Calu3 (cell line): ENCODE results near the gene BTBD18. TPM values are rescaled to one million over a fixed set of nuclear protein-coding genes. Genes with fewer than 3 reads are reported as not detected.

Source experiments
- BruUV-seq: library from RNA; stranded (reverse); fragments of 400-500 nt; replicated peaks from 2 replicates; lab custom pipeline; 2021; lab: Mats Ljungman, UMichigan
- CTCF ChIA-PET: fragments of 300-600 bp; sonication (Branson Sonifier 250); formaldehyde crosslinking; loops from one replicate; lab custom pipeline; 2022; ENCODE audit warnings: antibody characterized with exemption; lab: Charles Lee
- DNase-seq: peaks from one replicate; pipeline ENCODE4 v3.0.0; 2022
- H3K27ac Mint-ChIP-seq: one replicate; pipeline ENCODE4 v1.8.0; 2022; ENCODE audit warnings: mixed read lengths; ENCODE audit not compliant: unreplicated experiment
- H3K27me3 Mint-ChIP-seq: one replicate; pipeline ENCODE4 v1.8.0; 2022; ENCODE audit warnings: mixed read lengths; ENCODE audit not compliant: unreplicated experiment
- H3K36me3 Mint-ChIP-seq: one replicate; pipeline ENCODE4 v1.8.0; 2022; ENCODE audit warnings: mild to moderate bottlenecking, moderate library complexity, mixed read lengths; ENCODE audit not compliant: insufficient read depth, unreplicated experiment
- H3K4me1 Mint-ChIP-seq: one replicate; pipeline ENCODE4 v1.8.0; 2022; ENCODE audit warnings: mild to moderate bottlenecking, low read depth, mixed read lengths; ENCODE audit not compliant: unreplicated experiment
- H3K4me3 Mint-ChIP-seq: one replicate; pipeline ENCODE4 v1.8.0; 2022; ENCODE audit warnings: mild to moderate bottlenecking, low read depth, moderate library complexity, mixed read lengths; ENCODE audit not compliant: unreplicated experiment
- H3K9me3 Mint-ChIP-seq: one replicate; pipeline ENCODE4 v1.8.0; 2022; ENCODE audit warnings: low read depth, mixed read lengths; ENCODE audit not compliant: unreplicated experiment
- CTCF ChIP-seq: fragments of 200-600 bp; IDR thresholded peaks from one replicate; pipeline ENCODE4 v1.8.0; 2022; ENCODE audit warnings: antibody characterized with exemption; ENCODE audit not compliant: unreplicated experiment
- intact Hi-C: fragments of 100-400 bp; cut with micrococcal nuclease; formaldehyde crosslinking; loops from one replicate; pipeline ENCODE4 v1.10.0; 2022; ENCODE audit not compliant: unreplicated experiment
- total RNA-seq: library from RNA; stranded (reverse); gene quantifications from 2 replicates; pipeline ENCODE4 v1.2.3, GENCODE V29; 2022

The BTBD18 gene
- total RNA-seq, 1 experiment from 2014 or later, result not detected

GRCh38 chr11:57735619-57736298, 15.9 kb downstream of the BTBD18 start:
- Mint-ChIP-seq H3K9me3 (no peaks in the 10 kb centered on the region), H3K27me3 (no peaks in the 10 kb centered on the region), H3K4me3 (no peak overlapping the region), H3K36me3 (peaks cover 24% of the 10 kb centered on the region), H3K27ac (no peak overlapping the region), H3K4me1 (peaks cover 26% of the 10 kb centered on the region)
- DNase-seq, result no peak
- BruUV-seq, result no TSS peak
- intact Hi-C loops, result no loop called here
- no peak for TF ChIP-seq CTCF
- CTCF ChIA-PET, result interaction anchor here (0.6 to 1.3 kb wide), 2 partner anchors 15 to 1934 kb away, joined by 3 read pairs; partner anchors contain the start of gene BTBD18

GRCh38 chr11:57732661-57733060, 19.0 kb downstream of the BTBD18 start:
- Mint-ChIP-seq H3K9me3 (no peaks in the 10 kb centered on the region), H3K27me3 (no peaks in the 10 kb centered on the region), H3K27ac (no peak overlapping the region), H3K4me3 (no peak overlapping the region), H3K36me3 (peaks cover 28% of the 10 kb centered on the region), H3K4me1 (peaks cover 26% of the 10 kb centered on the region)
- intact Hi-C loops, result no loop called here
- CTCF ChIA-PET, result interaction anchor here (0.6 kb wide), 1 partner anchor 14 kb away, joined by 3 read pairs; no protein-coding TSS in a partner anchor
- no TSS peak for BruUV-seq
- DNase-seq, result no peak
- no peak for TF ChIP-seq CTCF

GRCh38 chr11:57729479-57729878, 22.1 kb downstream of the BTBD18 start:
- TF ChIP-seq CTCF, result no peak
- H3K9me3 Mint-ChIP-seq, result no peaks in the 10 kb centered on the region
- intact Hi-C loops, result no loop called here

GRCh38 chr11:57728829-57729228, 22.8 kb downstream of the BTBD18 start:
- H3K27me3 Mint-ChIP-seq, result no peaks in the 10 kb centered on the region
- peaks cover 14% of the 10 kb centered on the region for H3K4me1 Mint-ChIP-seq
- no peak overlapping the region for H3K4me3 Mint-ChIP-seq
- CTCF ChIA-PET, result no interaction called here
- H3K36me3 Mint-ChIP-seq, result peaks cover 11% of the 10 kb centered on the region
- no peaks in the 10 kb centered on the region for H3K9me3 Mint-ChIP-seq
- no TSS peak for BruUV-seq
- no peak overlapping the region for H3K27ac Mint-ChIP-seq
- no peak for DNase-seq
- intact Hi-C loops, result no loop called here
- no peak for TF ChIP-seq CTCF

More at GRCh38 chr11:57729479-57729878, 22.1 kb downstream of the BTBD18 start:
- CTCF ChIA-PET, result interaction anchor here (0.6 kb wide), 1 partner anchor 20 kb away, joined by 6 read pairs; no protein-coding TSS in a partner anchor
- no TSS peak for BruUV-seq
- no peak overlapping the region for H3K27ac Mint-ChIP-seq
- peaks cover 16% of the 10 kb centered on the region for H3K36me3 Mint-ChIP-seq
- H3K27me3 Mint-ChIP-seq, result no peaks in the 10 kb centered on the region
- peaks cover 14% of the 10 kb centered on the region for H3K4me1 Mint-ChIP-seq
- DNase-seq, result no peak
- H3K4me3 Mint-ChIP-seq, result no peak overlapping the region
